Lower leg skin (tissue), 4 donors: ENCODE results near the gene SHISA4. TPM values are rescaled to one million over a fixed set of nuclear protein-coding genes. Genes with fewer than 3 reads are reported as not detected.
"Not testable (repeated sequence)": the region's sequence is repeated elsewhere in the genome, so short reads cannot be mapped to it uniquely, and the experiment has no call there.

Experiments
- DNase-seq, 2 donors: peaks; one replicate each; pipeline ENCODE4 v3.0.0-alpha.2; 2019; ENCODE audit warnings: low spot score in 2 of 2
- H3K4me3 ChIP-seq: fragments of 200-600 bp; sonication (generic); 2 replicates; pipeline ENCODE4 v1.5.1; 2017; ENCODE audit warnings: mild to moderate bottlenecking, low read depth; ENCODE audit not compliant: poor library complexity, severe bottlenecking
- CTCF ChIP-seq, 3 donors: fragments of 450-650 bp; IDR thresholded peaks; one replicate each; pipeline ENCODE4 v1.5.1; 2016; ENCODE audit warnings: antibody characterized with exemption in 3 of 3, mild to moderate bottlenecking in 3 of 3, moderate library complexity in 2 of 3
- POLR2A ChIP-seq, 2 donors: fragments of 450-650 bp; IDR thresholded peaks; one replicate each; pipeline ENCODE4 v1.6.1; 2016 to 2017; ENCODE audit warnings: antibody characterized with exemption in 2 of 2, mild to moderate bottlenecking in 1 of 2, moderate library complexity in 1 of 2
- WGBS, 2 donors: methylation state at CpG; one replicate each; pipeline ENCODE4 v1.1.5; 2018; 5-methylcytosine and 5-hydroxymethylcytosine counted together
- intact Hi-C: fragments of 100-400 bp; cut with DNase I; formaldehyde crosslinking; loops from one replicate; pipeline ENCODE4 v1.15.0; 2023; ENCODE audit warnings: low total_unique reads
- total RNA-seq, 4 donors: library from RNA; depleted of rRNA; stranded (reverse); fragments of >200 nt; gene quantifications; one replicate each; pipeline ENCODE4 v1.1.0, GENCODE V29; 2016

The SHISA4 gene
- total RNA-seq, 4 donors from 2014 or later: 4.6 to 14.2 (median 7.2) TPM

GRCh38 chr1:201851949-201852348 is 36.7 kb upstream of the SHISA4 start:
- H3K4me3 ChIP-seq: no peak overlapping the region
- DNase-seq: no peak
- TF ChIP-seq POLR2A (IDR thresholded peaks at IDR 0.05) (no peak), CTCF (IDR thresholded peaks at IDR 0.05) (no peak)
- intact Hi-C loops: no loop called here
- WGBS, 2 donors: 83 to 92% methylated on average over 1 of the region's 1 CpG

GRCh38 chr1:201856722-201857121 is 32.0 kb upstream of the SHISA4 start:
- WGBS, 2 donors: 94 to 100% methylated on average over 2 of the region's 2 CpGs
- intact Hi-C loops, H3K4me3 ChIP-seq, DNase-seq: not testable (repeated sequence)

- WGBS, 2 donors: 72 to 75% methylated on average over 5 of the region's 5 CpGs
- no peak for TF ChIP-seq CTCF (IDR thresholded peaks at IDR 0.05)
- no peak for TF ChIP-seq POLR2A (IDR thresholded peaks at IDR 0.05)
- DNase-seq: no peak
- H3K4me3 ChIP-seq: no peak overlapping the region
- intact Hi-C loops: no loop called here
Measured at GRCh38 chr1:201859424-201859823, 29.3 kb upstream of the SHISA4 start.

GRCh38 chr1:201861448-201861847 is 27.2 kb upstream of the SHISA4 start:
- WGBS, 2 donors: 91 to 94% methylated on average over 7 of the region's 7 CpGs
- H3K4me3 ChIP-seq: no peak overlapping the region
- intact Hi-C loops: no loop called here
- no peak for DNase-seq
- TF ChIP-seq CTCF (IDR thresholded peaks at IDR 0.05): no peak
- no peak for TF ChIP-seq POLR2A (IDR thresholded peaks at IDR 0.05)

- WGBS, 2 donors: 94 to 95% methylated on average over 10 of the region's 10 CpGs
- no peak overlapping the region for H3K4me3 ChIP-seq
- intact Hi-C loops: no loop called here
- DNase-seq: no peak
- TF ChIP-seq CTCF (IDR thresholded peaks at IDR 0.05) (no peak), POLR2A (IDR thresholded peaks at IDR 0.05) (no peak)
Measured at GRCh38 chr1:201870397-201870796, 18.3 kb upstream of the SHISA4 start.

GRCh38 chr1:201874672-201875071 is 14.0 kb upstream of the SHISA4 start:
- DNase-seq: no peak
- no peak for TF ChIP-seq POLR2A (IDR thresholded peaks at IDR 0.05)
- TF ChIP-seq CTCF (IDR thresholded peaks at IDR 0.05): no peak
- intact Hi-C loops: no loop called here
- WGBS, 2 donors: 100% methylated on average over 1 of the region's 1 CpG
- no peak overlapping the region for H3K4me3 ChIP-seq
